Measurements from ENCODE around the gene THAP4. TPM values are rescaled to one million over a fixed set of nuclear protein-coding genes. Genes with fewer than 3 reads are reported as not detected.
A peak's percentile ranks its signal among the peaks of the same experiment; 100 is the strongest.

The THAP4 gene
- total RNA-seq, 6 experiments from 2014 or later, result 40.6 to 47.9 (median 43.0) TPM

DNA sequence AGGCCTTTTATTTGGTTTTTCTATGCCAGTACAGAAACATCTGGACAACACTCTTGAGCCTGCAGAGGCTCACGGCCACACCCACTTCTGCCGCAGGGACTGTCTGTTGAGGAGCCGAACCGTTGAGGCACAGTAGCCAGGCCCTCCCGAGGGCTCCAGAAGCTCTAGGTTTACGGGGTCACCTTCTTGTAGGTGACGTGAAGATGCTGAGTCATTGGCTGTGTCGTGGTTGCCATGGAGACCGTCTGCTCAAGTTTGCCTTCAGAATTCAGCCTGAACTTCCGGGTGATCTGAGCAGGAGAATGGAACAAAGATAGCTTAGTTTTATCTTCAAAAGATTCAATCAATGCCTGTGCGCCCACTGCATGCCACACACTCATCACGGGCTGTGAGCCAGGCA is 52.5 kb downstream of the THAP4 start:
- H3K9me3 Mint-ChIP-seq, result peaks cover 21% of the 10 kb centered on the region
- peaks cover 46% of the 10 kb centered on the region for H3K36me3 Mint-ChIP-seq (ENCODE audit: low read depth)
- no peak overlapping the region for H3K4me3 Mint-ChIP-seq
- peak overlapping the region; percentile 82 for H3K27ac Mint-ChIP-seq
- peaks cover 3% of the 10 kb centered on the region for H3K27me3 Mint-ChIP-seq (ENCODE audit: insufficient read depth)
- DNase-seq, result peak; percentile 65
- TF ChIP-seq, protein P1, sequence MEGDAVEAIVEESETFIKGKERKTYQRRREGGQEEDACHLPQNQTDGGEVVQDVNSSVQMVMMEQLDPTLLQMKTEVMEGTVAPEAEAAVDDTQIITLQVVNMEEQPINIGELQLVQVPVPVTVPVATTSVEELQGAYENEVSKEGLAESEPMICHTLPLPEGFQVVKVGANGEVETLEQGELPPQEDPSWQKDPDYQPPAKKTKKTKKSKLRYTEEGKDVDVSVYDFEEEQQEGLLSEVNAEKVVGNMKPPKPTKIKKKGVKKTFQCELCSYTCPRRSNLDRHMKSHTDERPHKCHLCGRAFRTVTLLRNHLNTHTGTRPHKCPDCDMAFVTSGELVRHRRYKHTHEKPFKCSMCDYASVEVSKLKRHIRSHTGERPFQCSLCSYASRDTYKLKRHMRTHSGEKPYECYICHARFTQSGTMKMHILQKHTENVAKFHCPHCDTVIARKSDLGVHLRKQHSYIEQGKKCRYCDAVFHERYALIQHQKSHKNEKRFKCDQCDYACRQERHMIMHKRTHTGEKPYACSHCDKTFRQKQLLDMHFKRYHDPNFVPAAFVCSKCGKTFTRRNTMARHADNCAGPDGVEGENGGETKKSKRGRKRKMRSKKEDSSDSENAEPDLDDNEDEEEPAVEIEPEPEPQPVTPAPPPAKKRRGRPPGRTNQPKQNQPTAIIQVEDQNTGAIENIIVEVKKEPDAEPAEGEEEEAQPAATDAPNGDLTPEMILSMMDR (IDR thresholded peaks at IDR 0.05), result no peak
- peaks cover 6% of the 10 kb centered on the region; the same call in 1 of the 2 replicates for H3K4me1 Mint-ChIP-seq (ENCODE audit: low read depth)

DNA sequence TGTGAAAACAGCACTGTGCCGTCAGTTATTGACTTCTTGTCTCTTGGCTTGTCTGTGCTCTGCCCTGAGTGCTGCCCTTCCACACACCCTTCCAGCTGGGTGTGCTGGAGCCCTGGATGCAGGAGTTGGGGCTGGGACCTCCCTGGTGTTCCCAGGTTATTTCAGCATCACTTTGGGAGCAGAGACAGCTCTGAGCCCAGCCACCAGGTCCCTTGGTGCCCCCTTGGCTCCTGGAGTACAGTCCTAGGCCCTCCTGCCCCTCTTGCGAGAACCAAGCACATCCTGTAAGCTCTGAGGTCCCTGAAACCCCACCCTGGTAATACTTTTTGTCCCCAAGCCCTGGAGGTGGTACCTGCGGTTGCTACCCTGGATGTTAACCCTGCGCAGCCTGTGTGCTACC is 54.2 kb downstream of the THAP4 start:
- Mint-ChIP-seq H3K9me3 (peaks cover 21% of the 10 kb centered on the region), H3K36me3 (ENCODE audit: low read depth) (peaks cover 54% of the 10 kb centered on the region), H3K27ac (no peak overlapping the region), H3K27me3 (ENCODE audit: insufficient read depth) (peaks cover 3% of the 10 kb centered on the region), H3K4me1 (ENCODE audit: low read depth) (peaks cover 8% of the 10 kb centered on the region), H3K4me3 (no peak overlapping the region)
- no peak for DNase-seq
- TF ChIP-seq, protein P1 (IDR thresholded peaks at IDR 0.05), result no peak

DNA sequence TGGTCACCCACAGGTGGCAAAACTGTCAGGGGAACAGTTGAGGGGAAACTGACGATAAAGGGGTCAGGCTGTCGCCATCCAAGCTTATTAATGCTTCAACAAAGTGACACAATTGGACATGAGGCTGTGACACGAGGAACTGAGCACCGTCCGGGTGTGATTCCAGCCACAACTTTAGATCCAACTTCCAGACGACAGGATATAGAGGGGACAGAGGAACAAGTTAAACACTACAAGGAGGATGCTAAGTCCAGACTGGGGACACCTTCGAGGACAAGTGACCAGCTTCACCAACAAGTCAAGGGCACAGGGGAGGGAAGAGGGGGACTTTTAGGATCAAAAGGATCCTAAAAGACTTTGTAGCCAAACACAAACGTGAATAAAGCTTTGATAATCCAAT is 54.6 kb downstream of the THAP4 start:
- TF ChIP-seq, protein P1 (IDR thresholded peaks at IDR 0.05), result no peak
- Mint-ChIP-seq H3K4me1 (ENCODE audit: low read depth) (peaks cover 13% of the 10 kb centered on the region), H3K27me3 (ENCODE audit: insufficient read depth) (peaks cover 3% of the 10 kb centered on the region), H3K9me3 (peaks cover 21% of the 10 kb centered on the region), H3K27ac (no peak overlapping the region), H3K4me3 (no peak overlapping the region), H3K36me3 (ENCODE audit: low read depth) (peaks cover 54% of the 10 kb centered on the region)
- DNase-seq, result no peak

DNA sequence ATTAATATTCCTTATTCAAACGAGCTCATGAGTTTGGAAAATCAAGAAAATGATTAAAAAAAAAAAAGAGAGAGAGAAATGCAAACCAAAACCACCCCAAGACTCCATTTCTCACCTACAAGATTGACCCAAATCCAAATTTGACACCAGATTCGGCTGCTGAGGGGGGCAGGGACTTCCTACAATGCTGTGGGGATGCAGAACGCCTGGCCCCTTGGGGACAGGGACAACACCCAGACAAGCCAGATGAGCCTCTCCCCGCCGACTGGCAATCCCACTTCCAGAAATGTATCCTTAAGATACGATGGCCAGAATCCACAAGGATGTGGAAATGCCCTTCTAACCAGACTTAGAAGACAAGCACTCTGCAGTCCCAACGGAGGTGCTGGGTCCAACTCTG is 57.7 kb downstream of the THAP4 start:
- Mint-ChIP-seq H3K4me1 (ENCODE audit: low read depth) (peaks cover 7% of the 10 kb centered on the region), H3K9me3 (peaks cover 21% of the 10 kb centered on the region), H3K27me3 (ENCODE audit: insufficient read depth) (peaks cover 6% of the 10 kb centered on the region), H3K4me3 (no peak overlapping the region), H3K27ac (no peak overlapping the region), H3K36me3 (ENCODE audit: low read depth) (peaks cover 40% of the 10 kb centered on the region)
- no peak for DNase-seq
- TF ChIP-seq, protein P1 (IDR thresholded peaks at IDR 0.05), result no peak

DNA sequence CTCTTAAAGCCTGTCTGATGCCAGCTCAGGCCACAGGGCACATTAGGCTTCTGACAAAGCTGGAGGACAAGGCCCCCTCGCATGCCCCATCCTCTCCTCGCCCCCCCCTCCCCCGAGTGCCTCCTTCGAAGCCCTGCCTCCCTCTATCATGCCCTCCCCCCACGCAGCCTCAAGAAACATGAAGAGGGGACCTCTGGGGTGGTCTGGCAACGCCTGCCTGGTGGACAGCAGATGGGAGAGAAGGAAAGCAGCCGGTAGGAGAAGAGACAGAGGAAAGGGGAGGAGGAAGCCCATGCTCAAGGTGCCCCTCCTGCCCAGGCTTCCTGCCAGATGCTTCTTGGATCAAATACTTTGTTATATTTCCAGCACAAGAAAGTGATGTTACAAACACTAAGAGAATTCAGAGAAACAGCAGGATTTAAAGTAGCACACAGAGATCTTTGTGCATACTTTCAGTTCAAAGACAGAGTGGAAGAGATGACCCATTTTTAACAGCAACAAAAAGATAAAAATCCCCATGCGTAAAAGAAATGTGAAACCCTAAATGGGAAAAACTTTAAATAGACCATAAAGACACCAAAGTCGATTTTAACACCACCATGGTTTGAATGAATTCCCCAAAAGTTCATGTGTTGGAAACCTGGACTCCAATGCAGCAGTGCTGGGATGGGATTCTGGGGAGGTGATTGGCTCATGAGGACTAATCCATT is 59.4 kb downstream of the THAP4 start:
- H3K9me3 Mint-ChIP-seq, result peaks cover 13% of the 10 kb centered on the region

More for the DNA sequence above, 59.4 kb downstream of the THAP4 start:
- H3K27ac Mint-ChIP-seq, result peak overlapping the region; percentile 32; the same call in 1 of the 2 replicates
- peaks cover 11% of the 10 kb centered on the region for H3K27me3 Mint-ChIP-seq (ENCODE audit: insufficient read depth)
- H3K36me3 Mint-ChIP-seq (ENCODE audit: low read depth), result peaks cover 23% of the 10 kb centered on the region
- peaks cover 7% of the 10 kb centered on the region for H3K4me1 Mint-ChIP-seq (ENCODE audit: low read depth)
- H3K4me3 Mint-ChIP-seq, result no peak overlapping the region
- TF ChIP-seq, protein P1 (IDR thresholded peaks at IDR 0.05), result no peak
- DNase-seq, result no peak
